HCT116 (cell line): Measurements from ENCODE around the gene KCTD15. TPM values are rescaled to one million over a fixed set of nuclear protein-coding genes. Genes with fewer than 3 reads are reported as not detected.

ENCODE experiments used
- ATAC-seq: fragments of 200-7000 bp; cut with Tn5 transposase; 2 replicates; pipeline ENCODE4 v1.9.1; 2020; ENCODE audit warnings: mild to moderate bottlenecking, moderate library complexity
- BruUV-seq: library from RNA; stranded (reverse); fragments of 400-500 nt; replicated peaks from 2 replicates; lab custom pipeline; 2021; lab: Mats Ljungman, UMichigan
- CTCF ChIA-PET: fragments of 300-600 bp; sonication (Branson Sonifier 250); formaldehyde crosslinking; loops from one replicate; lab custom pipeline; 2021; ENCODE audit warnings: antibody characterized with exemption; lab: Charles Lee
- POLR2A ChIA-PET: fragments of 300-600, 350-600 bp; sonication (Branson Sonifier 250); formaldehyde crosslinking; loops from one replicate; lab custom pipeline; 2021; ENCODE audit warnings: antibody characterized with exemption; lab: Charles Lee
- RAD21 ChIA-PET, 2 experiments: fragments of 300-600 bp; sonication (Branson Sonifier 250); formaldehyde crosslinking; loops; one replicate each; lab custom pipeline; 2023; ENCODE audit warnings: low total read pairs in 2 of 2; ENCODE audit not compliant: uncharacterized antibody in 2 of 2, unreplicated experiment in 2 of 2, low non-redundant PET in 1 of 2; lab: Charles Lee
- DNase-seq: peaks from one replicate; pipeline ENCODE4 v3.0.0-alpha.2; 2010; ENCODE audit warnings: low read depth, low spot score
- H2AFZ ChIP-seq: fragments of 200-600 bp; shearing (Covaris generic), sonication (generic); 2 replicates; pipeline ENCODE4 v1.6.1; 2017; ENCODE audit warnings: low read depth, mixed run types, mixed read lengths, antibody characterized with exemption, low read length; ENCODE audit not compliant: poor library complexity, severe bottlenecking
- H3K27ac ChIP-seq: 2 replicates; pipeline ENCODE4 v1.5.1; 2012; ENCODE audit warnings: low read depth, low read length
- H3K27me3 ChIP-seq: fragments of 200-600 bp; sonication (generic); 2 replicates; pipeline ENCODE4 v1.6.1; 2016; ENCODE audit warnings: mixed run types, low read length, mixed read lengths; ENCODE audit not compliant: insufficient read depth
- H3K36me3 ChIP-seq, 2 experiments: fragments of 200-500 bp in 1 of 2; fragments of 200-600 bp in 1 of 2; sonication (Bioruptor generic) in 1 of 2; sonication (generic) in 1 of 2; 2 replicates each; pipeline versions ENCODE4 v1.5.1 to v1.6.1; 2014 to 2016; ENCODE audit warnings: low read length in 2 of 2, inconsistent platforms in 1 of 2, mixed read lengths in 1 of 2, mixed run types in 1 of 2; ENCODE audit not compliant: insufficient read depth in 2 of 2, control insufficient read depth in 1 of 2
- H3K4me1 ChIP-seq, 2 experiments: fragments of 200-600 bp in 1 of 2; sonication (generic) in 1 of 2; 2 replicates each; pipeline versions ENCODE4 v1.5.1 to v1.6.1; 2012 to 2017; ENCODE audit warnings: low read length in 2 of 2, inconsistent platforms in 1 of 2, mild to moderate bottlenecking in 1 of 2, mixed read lengths in 1 of 2, mixed run types in 1 of 2, moderate library complexity in 1 of 2; ENCODE audit not compliant: insufficient read depth in 2 of 2, control insufficient read depth in 1 of 2
- H3K4me2 ChIP-seq: fragments of 200-600 bp; sonication (generic); 2 replicates; pipeline ENCODE4 v1.6.1; 2017; ENCODE audit warnings: mixed run types, low read length, mixed read lengths
- H3K4me3 ChIP-seq, 2 experiments: fragments of 200-600 bp in 1 of 2; sonication (generic) in 1 of 2; replicated peaks in 1 of 2; 2 replicates each; pipeline ENCODE4 v1.5.1; 2011 to 2016; ENCODE audit warnings: low read length in 2 of 2, control low read depth in 1 of 2, low read depth in 1 of 2, mild to moderate bottlenecking in 1 of 2, mixed read lengths in 1 of 2, mixed run types in 1 of 2
- H3K79me2 ChIP-seq: fragments of 200-600 bp; sonication (generic); 2 replicates; pipeline ENCODE4 v1.6.1; 2017; ENCODE audit warnings: mild to moderate bottlenecking, mixed run types, low read length, moderate library complexity, mixed read lengths; ENCODE audit not compliant: insufficient read depth
- H3K9ac ChIP-seq: fragments of 200-600 bp; sonication (generic); 2 replicates; pipeline ENCODE4 v1.6.1; 2016; ENCODE audit warnings: low read length, mixed read lengths
- H3K9me2 ChIP-seq: fragments of 200-600 bp; sonication (generic), shearing (Covaris generic); 2 replicates; pipeline ENCODE4 v1.6.1; 2017; ENCODE audit warnings: mixed run types, mild to moderate bottlenecking, moderate library complexity; ENCODE audit not compliant: insufficient read depth
- H3K9me3 ChIP-seq, 2 experiments: fragments of 200-500 bp in 1 of 2; fragments of 200-600 bp in 1 of 2; sonication (Bioruptor generic) in 1 of 2; sonication (generic) in 1 of 2; 2 replicates each; pipeline ENCODE4 v1.6.1; 2014 to 2017; ENCODE audit warnings: low read length in 2 of 2, mixed read lengths in 2 of 2, inconsistent platforms in 1 of 2, low read depth in 1 of 2, mild to moderate bottlenecking in 1 of 2, mixed run types in 1 of 2, moderate library complexity in 1 of 2; ENCODE audit not compliant: control insufficient read depth in 1 of 2, insufficient read depth in 1 of 2
- H4K20me1 ChIP-seq: fragments of 200-600 bp; sonication (generic), shearing (Covaris generic); 2 replicates; pipeline ENCODE4 v1.6.1; 2017; ENCODE audit warnings: mixed run types, mild to moderate bottlenecking, moderate library complexity; ENCODE audit not compliant: insufficient read depth
- ATF3 ChIP-seq: IDR thresholded peaks from 2 replicates; pipeline ENCODE4 v1.6.1; 2012
- CEBPB ChIP-seq: IDR thresholded peaks from 2 replicates; pipeline ENCODE4 v1.6.1; 2012; ENCODE audit warnings: low read depth
- CTCF ChIP-seq, 3 experiments: fragments of 200-600 bp in 1 of 3; sonication (generic) in 1 of 3; IDR thresholded peaks in 2 of 3; conservative IDR thresholded peaks in 1 of 3; 2 replicates each; pipeline ENCODE4 v1.5.1; 2012 to 2017; ENCODE audit warnings: low read depth in 2 of 3, low read length in 2 of 3, antibody characterized with exemption in 1 of 3, borderline replicate concordance in 1 of 3, control low read depth in 1 of 3, mild to moderate bottlenecking in 1 of 3, mixed read lengths in 1 of 3, mixed run types in 1 of 3, moderate library complexity in 1 of 3; ENCODE audit not compliant: insufficient read depth in 1 of 3
- EGR1 ChIP-seq: IDR thresholded peaks from 2 replicates; pipeline ENCODE4 v1.6.1; 2012; ENCODE audit warnings: low read depth
- ELF1 ChIP-seq: IDR thresholded peaks from 2 replicates; pipeline ENCODE4 v1.6.1; 2012; ENCODE audit warnings: low read depth, borderline replicate concordance
- EZH2 ChIP-seq: fragments of 200-600 bp; sonication (generic); IDR thresholded peaks from 2 replicates; pipeline ENCODE4 v1.6.1; 2017; ENCODE audit warnings: antibody characterized with exemption, mixed run types
- MAX ChIP-seq: IDR thresholded peaks from 2 replicates; pipeline ENCODE4 v1.6.1; 2012
- POLR2A ChIP-seq: IDR thresholded peaks from 2 replicates; pipeline ENCODE4 v1.7.0; 2011; ENCODE audit warnings: borderline replicate concordance; ENCODE audit not compliant: insufficient read depth, insufficient read length; ENCODE audit errors: extremely low read depth
- REST ChIP-seq: IDR thresholded peaks from 2 replicates; pipeline ENCODE4 v1.6.1; 2012; ENCODE audit warnings: low read depth
- SP1 ChIP-seq: IDR thresholded peaks from 2 replicates; pipeline ENCODE4 v1.6.1; 2012; ENCODE audit warnings: low read depth
- YY1 ChIP-seq: IDR thresholded peaks from 2 replicates; pipeline ENCODE4 v1.6.1; 2011; ENCODE audit warnings: low read length, low read depth, moderate library complexity, mild to moderate bottlenecking; ENCODE audit not compliant: insufficient replicate concordance; ENCODE audit errors: extremely low read depth
- ZBTB33 ChIP-seq: IDR thresholded peaks from 2 replicates; pipeline ENCODE4 v1.6.1; 2011; ENCODE audit warnings: mild to moderate bottlenecking, low read length, moderate library complexity; ENCODE audit not compliant: insufficient replicate concordance; ENCODE audit errors: extremely low read depth
- ZFX ChIP-seq: fragments of 450-650 bp; IDR thresholded peaks from 2 replicates; pipeline ENCODE4 v1.6.1; 2017
- intact Hi-C: fragments of 100-400 bp; cut with micrococcal nuclease; formaldehyde crosslinking; loops from 2 replicates; pipeline ENCODE4 v1.10.0; 2022
- total RNA-seq: library from RNA; stranded (reverse); gene quantifications from one replicate; pipeline ENCODE4 v1.2.1, GENCODE V29; 2021; ENCODE audit not compliant: unreplicated experiment

The KCTD15 gene
- total RNA-seq, 1 experiment from 2014 or later = 29.2 TPM

- H3K4me1 ChIP-seq = peaks cover 4 to 13% of the 10 kb centered on the region in 2 experiments; a peak in 3 of 4 replicates
- no peak for DNase-seq
- no peak overlapping the region for H3K9ac ChIP-seq
- RAD21 ChIA-PET = no interaction called here
- H3K9me3 ChIP-seq = no peaks in the 10 kb centered on the region
- H4K20me1 ChIP-seq = no peaks in the 10 kb centered on the region
- no peak for TF ChIP-seq EGR1
- TF ChIP-seq ELF1 = no peak
- no peak for TF ChIP-seq REST
- TF ChIP-seq POLR2A = no peak
- no peak for TF ChIP-seq MAX
- TF ChIP-seq CTCF (IDR thresholded peaks at IDR 0.05 in 2 of 3, conservative IDR thresholded peaks at IDR 0.05 in 1 of 3; ENCODE audit: borderline replicate concordance in 1 of 3, insufficient read depth in 1 of 3, low read depth in 2 of 3, low read length in 2 of 3) = no peak
- no peak for TF ChIP-seq ATF3
- no peak for TF ChIP-seq CEBPB
- no peak for TF ChIP-seq SP1
- no peak for TF ChIP-seq YY1
- no peak for TF ChIP-seq EZH2
- no peak for TF ChIP-seq ZBTB33
- no peak for TF ChIP-seq ZFX
- ATAC-seq = no peak
- H3K27me3 ChIP-seq = no peaks in the 10 kb centered on the region
- CTCF ChIA-PET = no interaction called here
- H3K9me2 ChIP-seq = no peaks in the 10 kb centered on the region
- H3K4me3 ChIP-seq = no peak overlapping the region
- intact Hi-C loops = loop anchor here (5.0 kb wide), 1 partner anchor 198 kb away; no protein-coding TSS in a partner anchor
- TSS peak; percentile 27 for BruUV-seq
- POLR2A ChIA-PET = no interaction called here
- H3K4me2 ChIP-seq = no peak overlapping the region
- H3K27ac ChIP-seq = no peak overlapping the region
- H3K79me2 ChIP-seq = no peaks in the 10 kb centered on the region
- no peak overlapping the region for H2AFZ ChIP-seq
- H3K36me3 ChIP-seq = no peaks in the 10 kb centered on the region; a peak in 1 of 4 replicates
These were observed 2.8 kb downstream of the KCTD15 start for GRCh38 chr19:33799476-33799875.
